WERI-Rb-1 (cell line): ENCODE measurements around the gene SLIT3.

ENCODE experiments used
- DNase-seq: peaks from one replicate; pipeline ENCODE4 v3.0.0-alpha.2; 2020
- H3K27ac ChIP-seq: fragments of 250-450 bp; sonication (Bioruptor Pico); 2 replicates; pipeline ENCODE4 v1.5.1; 2020; ENCODE audit warnings: mild to moderate bottlenecking, moderate library complexity
- H3K27me3 ChIP-seq: fragments of 250-450 bp; sonication (Bioruptor Pico); 2 replicates; pipeline ENCODE4 v1.5.1; 2021; ENCODE audit warnings: mild to moderate bottlenecking, low read depth, moderate library complexity; ENCODE audit not compliant: insufficient read depth, severe bottlenecking
- H3K36me3 ChIP-seq: fragments of 250-450 bp; sonication (Bioruptor Pico); 2 replicates; pipeline ENCODE4 v1.5.1; 2020; ENCODE audit warnings: mild to moderate bottlenecking, moderate library complexity
- H3K4me3 ChIP-seq: 2 replicates; pipeline ENCODE4 v1.5.1; 2011; ENCODE audit warnings: low read depth, mild to moderate bottlenecking, control low read depth, low read length
- H3K9me3 ChIP-seq: fragments of 250-450 bp; sonication (Bioruptor Pico); 2 replicates; pipeline ENCODE4 v1.5.1; 2021; ENCODE audit warnings: mild to moderate bottlenecking, moderate library complexity; ENCODE audit not compliant: severe bottlenecking
- CTCF ChIP-seq: IDR thresholded peaks from 2 replicates; pipeline ENCODE4 v1.5.1; 2011; ENCODE audit warnings: low read depth, mild to moderate bottlenecking, control low read depth, inconsistent platforms, low read length

Gene SLIT3

GRCh38 chr5:168770996-168771395 lies 529.9 kb downstream of the SLIT3 start:
- no peaks in the 10 kb centered on the region for H3K36me3 ChIP-seq
- peaks cover 6% of the 10 kb centered on the region for H3K9me3 ChIP-seq

GRCh38 chr5:168770036-168770498 lies 530.9 kb downstream of the SLIT3 start:
- DNase-seq, result no peak
- Histone ChIP-seq H3K27ac (no peak overlapping the region), H3K27me3 (peaks cover 92% of the 10 kb centered on the region)

More at GRCh38 chr5:168770996-168771395, 529.9 kb downstream of the SLIT3 start:
- DNase-seq, result no peak
- H3K27me3 ChIP-seq, result peaks cover 92% of the 10 kb centered on the region
- no peak overlapping the region for H3K27ac ChIP-seq
- TF ChIP-seq CTCF, result no peak
- no peak overlapping the region for H3K4me3 ChIP-seq

GRCh38 chr5:168768172-168768571 lies 532.8 kb downstream of the SLIT3 start:
- no peak overlapping the region for H3K4me3 ChIP-seq
- H3K27ac ChIP-seq, result no peak overlapping the region
- TF ChIP-seq CTCF, result no peak
- peaks cover 6% of the 10 kb centered on the region for H3K9me3 ChIP-seq
- no peaks in the 10 kb centered on the region for H3K36me3 ChIP-seq
- peaks cover 93% of the 10 kb centered on the region for H3K27me3 ChIP-seq
- no peak for DNase-seq

More at GRCh38 chr5:168770036-168770498, 530.9 kb downstream of the SLIT3 start:
- Histone ChIP-seq H3K4me3 (no peak overlapping the region), H3K36me3 (no peaks in the 10 kb centered on the region), H3K9me3 (peaks cover 6% of the 10 kb centered on the region)
- no peak for TF ChIP-seq CTCF

GRCh38 chr5:168766426-168766700 lies 534.6 kb downstream of the SLIT3 start:
- Histone ChIP-seq H3K27me3 (peaks cover 92% of the 10 kb centered on the region), H3K9me3 (peaks cover 6% of the 10 kb centered on the region), H3K27ac (no peak overlapping the region), H3K36me3 (no peaks in the 10 kb centered on the region), H3K4me3 (no peak overlapping the region)
- DNase-seq, result no peak
- TF ChIP-seq CTCF, result no peak

GRCh38 chr5:168765551-168766425 lies 535.2 kb downstream of the SLIT3 start:
- Histone ChIP-seq H3K27me3 (peaks cover 92% of the 10 kb centered on the region), H3K36me3 (no peaks in the 10 kb centered on the region), H3K9me3 (peaks cover 6% of the 10 kb centered on the region), H3K4me3 (no peak overlapping the region), H3K27ac (no peak overlapping the region)
- TF ChIP-seq CTCF, result no peak
- no peak for DNase-seq
